Stimulated activated CD4-positive, alpha-beta T cell treated with anti-CD3 and anti-CD28 coated beads, Interleukin-1b, Interleukin-23, amount 100 ng/mL, for 4 hours (primary cell): ENCODE results near the gene OR6K2.

Experiments
- DNase-seq, 2 donors: peaks; one replicate each; pipeline ENCODE4 v3.0.0-alpha.2; 2020; ENCODE audit warnings: low read depth in 2 of 2

OR6K2 gene

DNA sequence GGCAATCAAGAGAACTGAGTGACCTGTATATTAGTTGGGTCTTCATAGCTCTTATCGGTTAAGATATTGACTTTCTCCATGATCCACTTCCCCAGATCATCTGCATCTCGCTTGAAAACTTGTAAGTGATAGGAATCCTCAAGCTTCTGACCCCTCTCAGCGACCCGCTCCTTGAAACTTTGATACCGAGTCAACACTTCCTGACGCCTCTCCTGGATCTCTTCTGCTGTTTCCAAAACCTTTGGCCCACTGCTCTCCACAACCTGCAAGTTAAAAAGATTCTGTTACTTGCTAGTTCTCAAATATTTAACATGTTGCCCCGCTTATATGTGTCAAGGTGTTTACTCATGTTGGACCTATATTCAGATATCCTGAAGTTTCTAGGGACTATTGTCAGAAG, 15.4 kb downstream of the OR6K2 start:
- no peak for DNase-seq

DNA sequence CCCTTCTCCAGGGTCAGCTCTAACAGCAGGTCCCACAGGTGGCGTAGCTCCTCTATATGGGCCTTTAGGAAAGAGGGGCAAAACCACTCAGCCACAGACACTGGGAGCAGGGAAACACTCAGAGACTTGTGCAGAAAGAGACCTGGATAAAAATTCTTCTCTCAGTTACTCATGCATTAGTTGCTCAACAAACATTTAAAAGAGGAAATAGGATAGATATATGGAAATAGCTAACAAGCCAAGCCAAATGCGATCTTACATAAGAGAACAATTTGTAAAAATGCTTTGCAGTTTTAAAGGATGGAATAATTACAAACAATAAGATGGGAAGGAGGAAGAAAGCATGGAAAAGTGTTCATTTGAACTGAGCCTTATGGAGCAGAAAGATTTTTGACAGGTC, 18.8 kb downstream of the OR6K2 start:
- no peak for DNase-seq

DNA sequence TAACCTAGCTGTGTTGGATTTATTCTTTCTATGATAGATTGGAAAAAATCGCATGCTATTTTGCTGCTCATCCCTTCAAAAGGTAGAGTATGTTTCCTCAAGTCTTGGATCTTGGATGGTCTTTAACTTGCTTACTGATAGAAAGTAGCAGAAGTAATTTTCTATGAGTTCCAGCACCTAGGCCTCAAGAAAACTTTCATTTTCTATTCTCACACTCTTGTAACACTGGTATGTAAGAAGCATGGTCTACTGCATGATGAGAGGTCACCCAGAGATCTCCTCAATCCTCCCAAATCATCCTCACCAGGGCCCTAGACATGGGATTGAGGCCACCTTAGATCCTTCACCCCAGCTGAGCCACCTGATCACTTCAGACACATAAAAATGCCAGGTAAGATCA, 21.2 kb downstream of the OR6K2 start:
- no peak for DNase-seq

DNA sequence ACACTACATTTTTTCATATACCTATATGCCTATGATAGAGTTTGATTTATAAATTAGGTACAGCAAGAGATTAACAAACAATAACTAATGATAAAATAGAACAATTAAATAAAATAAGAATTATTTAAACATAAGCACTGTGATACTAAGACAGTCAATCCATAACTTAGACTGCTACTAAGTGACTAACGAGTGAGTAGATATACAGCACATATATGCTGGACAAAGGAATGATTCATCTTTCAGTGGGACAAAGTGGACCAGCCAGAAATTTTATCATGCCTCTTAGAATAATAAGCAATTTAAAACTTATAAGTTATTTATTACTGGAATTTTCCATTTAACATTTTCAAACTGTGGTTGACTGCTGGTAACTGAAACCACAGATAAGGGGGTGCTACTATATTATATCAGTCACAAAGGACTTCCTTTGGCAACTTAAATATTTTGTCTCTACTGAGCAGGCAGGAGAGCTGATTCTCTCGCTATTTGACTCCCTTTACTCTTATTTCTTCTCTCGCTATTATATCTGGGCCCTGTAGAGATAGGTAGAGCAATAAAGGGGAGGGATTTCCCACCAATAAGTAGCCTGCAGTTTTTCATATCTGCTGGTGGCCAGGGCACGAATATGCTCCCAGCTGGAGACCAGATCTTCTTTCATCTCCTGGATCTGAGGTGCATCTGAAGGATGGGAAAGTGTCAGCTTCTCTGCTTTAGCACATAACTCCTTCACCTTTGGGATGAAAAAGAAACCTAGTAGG, 24.7 kb downstream of the OR6K2 start:
- DNase-seq, result no peak

DNA sequence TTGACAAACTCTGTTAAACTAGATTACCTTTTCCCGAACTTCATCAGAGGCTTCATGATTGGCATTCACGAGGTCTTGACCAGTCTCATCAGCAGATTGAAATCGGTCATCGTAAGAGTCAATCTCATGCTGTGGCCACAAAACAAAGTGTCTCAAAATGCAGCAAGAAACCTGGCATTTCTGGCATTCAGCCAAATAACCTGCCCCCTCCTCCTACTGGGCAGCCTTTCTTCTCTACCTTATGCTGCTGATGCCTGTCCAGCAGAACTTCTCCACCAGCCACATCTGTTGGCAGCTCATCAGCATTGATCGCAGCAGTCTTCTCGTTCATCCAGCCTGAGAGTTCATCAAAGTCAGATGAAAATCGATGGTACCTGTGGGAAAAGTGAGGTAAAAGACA, 26.1 kb downstream of the OR6K2 start:
- no peak for DNase-seq

DNA sequence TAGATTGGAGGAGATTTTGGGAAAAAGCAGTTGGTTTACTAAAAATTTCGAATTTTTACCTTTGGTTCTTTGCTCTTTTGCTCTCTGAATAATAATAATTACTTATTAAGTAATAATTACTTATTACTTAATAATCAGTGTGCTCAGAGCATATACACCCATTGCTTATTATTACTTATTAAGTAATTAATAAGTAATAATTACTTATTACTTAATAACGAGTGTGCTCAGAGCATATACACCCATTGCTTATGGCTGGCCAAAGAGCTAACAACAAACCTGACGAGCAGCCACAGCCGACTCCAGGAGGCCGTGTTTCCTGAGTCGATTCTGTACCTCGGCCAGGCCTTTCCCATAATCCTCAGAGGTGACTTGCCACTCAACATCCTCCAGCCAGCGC, 34.4 kb downstream of the OR6K2 start:
- no peak for DNase-seq

DNA sequence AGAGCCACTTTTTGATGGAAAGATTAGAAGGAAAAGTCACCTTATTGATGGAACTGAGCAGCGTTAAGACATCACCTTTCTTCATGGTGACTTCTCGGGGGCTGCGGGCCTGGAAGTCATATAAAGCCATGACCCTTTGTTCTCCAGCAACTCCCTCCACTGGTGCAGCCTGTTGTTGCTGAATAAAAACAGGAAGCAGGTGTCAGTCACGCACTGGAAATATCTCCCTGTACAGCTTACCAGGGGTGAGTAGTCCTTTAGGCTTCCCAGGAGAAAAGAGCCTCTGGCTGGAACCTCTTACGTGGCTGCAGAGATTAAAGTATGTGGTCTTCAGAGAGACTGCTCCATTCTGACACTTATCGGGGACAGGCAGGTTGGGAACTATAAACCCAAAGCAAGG, 45.9 kb downstream of the OR6K2 start:
- DNase-seq, result no peak

DNA sequence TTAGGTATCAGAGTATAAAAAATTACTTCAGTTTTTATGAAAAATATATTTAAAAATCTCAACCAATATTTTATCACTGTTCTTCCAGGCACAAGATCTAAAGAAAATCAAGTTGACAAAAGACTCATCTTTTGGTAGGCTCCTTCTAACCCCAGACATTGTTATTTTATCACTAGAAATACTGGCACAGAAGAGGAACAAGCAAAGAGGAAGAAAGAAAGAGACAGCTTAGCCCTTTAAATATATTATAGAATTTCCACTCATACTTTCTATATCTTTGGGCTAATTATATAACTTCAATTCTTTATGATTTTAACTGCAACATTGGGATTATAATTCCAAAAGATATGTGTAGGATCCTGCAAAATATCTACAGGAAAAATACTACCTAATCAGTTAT, 46.4 kb downstream of the OR6K2 start:
- DNase-seq, result no peak

DNA sequence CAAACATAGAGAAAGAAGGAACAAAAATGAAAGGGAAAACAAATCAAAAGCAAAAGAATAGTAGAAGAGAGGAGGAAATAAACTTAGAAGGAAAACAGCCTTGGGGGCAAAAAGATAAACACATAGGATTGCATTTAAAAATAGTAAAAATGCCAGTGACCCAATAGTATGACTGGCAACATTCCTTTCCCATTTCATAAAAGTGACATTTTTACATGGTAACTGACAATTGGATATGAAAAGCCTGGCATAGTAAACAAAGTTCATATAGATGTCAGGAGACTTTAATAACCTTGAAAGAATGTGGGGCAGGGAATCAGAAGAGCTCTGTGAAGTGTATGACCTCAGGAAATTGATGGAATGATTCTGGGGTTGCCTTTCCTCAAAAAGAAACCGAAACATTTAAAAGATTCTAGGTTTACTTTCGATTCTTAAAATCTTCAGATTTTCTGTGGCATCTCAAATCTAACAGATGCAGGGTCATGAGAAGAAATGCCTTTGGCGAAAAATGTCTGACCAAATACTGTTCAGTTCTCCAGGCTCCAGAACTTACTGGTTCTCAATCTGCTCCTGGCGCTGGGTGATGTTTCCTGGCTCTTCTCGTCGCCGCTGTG, 47.6 kb downstream of the OR6K2 start:
- no peak for DNase-seq
